ENCODE results near the gene MRPL34.

MRPL34 gene

DNA sequence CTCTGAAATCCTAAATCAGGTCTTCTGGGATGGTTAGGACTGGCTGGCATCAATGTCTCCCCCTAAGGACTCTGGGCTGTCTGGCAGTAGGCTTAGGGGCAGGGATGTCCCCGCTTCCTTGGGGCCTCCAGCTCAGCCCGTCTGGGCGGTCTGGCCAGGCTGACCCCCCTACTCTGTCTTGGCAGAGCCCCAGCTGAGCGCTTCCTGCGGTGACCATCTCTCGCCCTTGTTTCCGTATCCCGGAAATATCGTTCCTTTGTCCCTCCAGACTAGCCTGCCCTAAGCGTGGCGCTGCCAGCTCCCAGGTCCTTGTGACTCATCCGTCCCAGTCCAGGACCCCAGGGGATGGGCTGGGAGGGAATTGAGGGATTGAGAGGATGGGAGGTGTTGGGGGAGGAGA is 43.0 kb downstream of the MRPL34 start:
- Histone ChIP-seq H3K27ac (ENCODE audit: low read depth, low read length) (no peak overlapping the region), H3K4me1 (ENCODE audit: control insufficient read depth, insufficient read depth, low read length) (peaks cover 3% of the 10 kb centered on the region), H3K27me3 (ENCODE audit: control insufficient read depth, insufficient read depth, low read length) (peaks cover 9% of the 10 kb centered on the region), H3K36me3 (ENCODE audit: control insufficient read depth, insufficient read depth, low read length) (no peaks in the 10 kb centered on the region), H3K9ac (ENCODE audit: low read length) (no peak overlapping the region), H3K4me3 (ENCODE audit: low read length) (no peak overlapping the region)

DNA sequence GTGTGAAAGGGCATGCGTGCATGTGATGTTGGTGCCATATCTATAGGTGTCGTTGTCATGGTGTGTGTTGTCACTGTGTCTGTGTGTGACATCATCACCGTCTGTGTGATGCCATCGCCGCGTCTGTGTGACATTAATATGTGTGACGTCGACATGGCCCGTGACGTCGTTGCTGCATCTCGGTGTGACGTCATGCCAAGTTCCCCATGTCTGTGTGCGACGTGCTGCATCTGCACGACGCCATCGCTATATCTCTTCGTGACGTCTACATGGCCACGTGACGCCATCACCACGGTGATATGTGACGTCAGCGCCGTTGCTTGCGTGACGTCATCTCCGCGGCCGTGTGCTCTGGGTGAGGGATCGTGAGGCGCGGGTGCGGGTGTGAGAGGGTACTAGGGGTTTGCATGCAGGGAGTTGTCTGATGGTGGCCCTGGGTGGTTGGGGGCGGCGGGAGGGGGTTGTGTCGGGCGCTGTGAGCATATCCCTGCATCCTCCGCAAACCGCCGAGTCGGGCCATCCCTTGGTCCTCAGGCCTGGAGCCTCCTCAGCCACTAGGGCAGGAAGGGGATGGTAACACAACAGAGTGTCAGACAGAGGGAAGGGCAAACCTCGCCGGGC is 46.3 kb downstream of the MRPL34 start:
- Histone ChIP-seq H3K4me1 (ENCODE audit: control insufficient read depth, insufficient read depth, low read length) (no peaks in the 10 kb centered on the region), H3K27ac (ENCODE audit: low read depth, low read length) (no peak overlapping the region), H3K4me3 (ENCODE audit: low read length) (no peak overlapping the region), H3K9ac (ENCODE audit: low read length) (no peak overlapping the region), H3K27me3 (ENCODE audit: control insufficient read depth, insufficient read depth, low read length) (peaks cover 9% of the 10 kb centered on the region), H3K36me3 (ENCODE audit: control insufficient read depth, insufficient read depth, low read length) (no peaks in the 10 kb centered on the region)

DNA sequence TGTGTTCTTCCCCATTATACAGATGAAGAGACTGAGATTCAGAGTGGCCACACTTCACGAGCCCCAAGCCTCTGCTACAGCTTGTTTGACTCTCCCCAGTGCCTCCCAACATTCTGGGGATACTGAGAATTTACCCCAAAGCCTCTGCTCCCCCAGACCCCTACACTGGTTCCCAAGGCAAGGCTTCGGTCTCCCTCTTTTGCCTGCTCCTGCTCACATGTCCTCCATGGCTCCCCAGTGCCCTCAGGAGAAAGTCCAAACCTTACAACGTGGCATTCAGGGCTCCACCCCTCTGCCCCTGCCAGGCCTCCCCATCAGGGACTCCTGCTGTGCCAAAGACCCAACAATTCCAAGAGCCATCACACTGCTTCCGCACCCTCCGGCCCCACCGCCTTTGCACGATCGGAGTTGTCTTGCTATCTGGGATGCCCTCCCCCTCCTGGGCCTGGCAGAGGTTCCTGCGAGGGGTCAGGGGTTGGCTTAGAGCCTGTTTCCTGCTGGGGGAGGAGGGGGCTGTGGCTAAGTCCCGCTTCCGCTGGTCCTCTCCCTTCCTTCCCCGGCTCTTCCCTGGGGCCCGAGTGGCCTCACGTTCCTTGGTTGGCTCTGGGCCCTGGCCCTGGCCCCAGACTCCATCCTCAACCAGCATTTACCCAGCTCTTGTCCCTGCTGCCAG is 47.1 kb downstream of the MRPL34 start:
- no peaks in the 10 kb centered on the region for H3K36me3 ChIP-seq (ENCODE audit: control insufficient read depth, insufficient read depth, low read length)
- H3K4me1 ChIP-seq (ENCODE audit: control insufficient read depth, insufficient read depth, low read length): no peaks in the 10 kb centered on the region
- no peak overlapping the region for H3K4me3 ChIP-seq (ENCODE audit: low read length)
- peaks cover 9% of the 10 kb centered on the region for H3K27me3 ChIP-seq (ENCODE audit: control insufficient read depth, insufficient read depth, low read length)
- no peak overlapping the region for H3K9ac ChIP-seq (ENCODE audit: low read length)
- H3K27ac ChIP-seq (ENCODE audit: low read depth, low read length): no peak overlapping the region

DNA sequence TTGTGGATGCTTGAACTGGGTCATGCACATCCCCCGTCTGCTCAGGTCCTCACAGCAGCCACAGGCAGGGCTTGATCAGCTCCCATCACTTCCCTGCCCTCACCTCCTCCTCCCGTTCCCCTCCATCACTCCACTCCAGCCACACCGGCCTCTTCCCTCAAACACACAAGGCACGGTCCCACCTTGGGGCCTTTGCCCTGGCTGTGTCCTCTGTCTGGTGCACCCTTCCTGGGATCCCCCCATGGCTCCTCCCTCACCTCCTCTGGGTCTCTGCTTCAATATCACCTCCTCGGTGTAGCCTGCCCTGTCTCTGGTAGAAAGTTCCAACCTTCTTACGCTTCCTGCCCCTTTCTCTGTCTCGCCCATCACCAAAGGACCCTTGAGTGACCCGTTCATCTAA is 47.7 kb downstream of the MRPL34 start:
- Histone ChIP-seq H3K4me1 (ENCODE audit: control insufficient read depth, insufficient read depth, low read length) (no peaks in the 10 kb centered on the region), H3K27ac (ENCODE audit: low read depth, low read length) (no peak overlapping the region)

More for the DNA sequence above, 47.7 kb downstream of the MRPL34 start:
- H3K36me3 ChIP-seq (ENCODE audit: control insufficient read depth, insufficient read depth, low read length): no peaks in the 10 kb centered on the region
- H3K4me3 ChIP-seq (ENCODE audit: low read length): no peak overlapping the region
- no peak overlapping the region for H3K9ac ChIP-seq (ENCODE audit: low read length)
- H3K27me3 ChIP-seq (ENCODE audit: control insufficient read depth, insufficient read depth, low read length): peaks cover 8% of the 10 kb centered on the region
